NT2/D1 (cell line): Measurements from ENCODE around the gene FRMPD4.

Source experiments
- SUZ12 ChIP-seq: IDR thresholded peaks from 2 replicates; pipeline ENCODE4 v1.6.1; 2011; ENCODE audit not compliant: insufficient read length, insufficient read depth; ENCODE audit errors: extremely low read depth
- YY1 ChIP-seq: IDR thresholded peaks from 2 replicates; pipeline ENCODE4 v1.6.1; 2011; ENCODE audit not compliant: insufficient read length, insufficient read depth
- ZNF274 ChIP-seq: IDR thresholded peaks from 2 replicates; pipeline ENCODE4 v1.6.1; 2011; ENCODE audit warnings: mild to moderate bottlenecking, low read depth, low read length

GRCh38 chrX:12149670-12150407 lies 11.6 kb downstream of the FRMPD4 start:
- TF ChIP-seq YY1 (no peak), ZNF274 (no peak), SUZ12 (no peak)
